ENCODE data around the gene MLLT3.
"Not testable (repeated sequence)": the region's sequence is repeated elsewhere in the genome, so short reads cannot be mapped to it uniquely, and the experiment has no call there.

The MLLT3 gene

DNA sequence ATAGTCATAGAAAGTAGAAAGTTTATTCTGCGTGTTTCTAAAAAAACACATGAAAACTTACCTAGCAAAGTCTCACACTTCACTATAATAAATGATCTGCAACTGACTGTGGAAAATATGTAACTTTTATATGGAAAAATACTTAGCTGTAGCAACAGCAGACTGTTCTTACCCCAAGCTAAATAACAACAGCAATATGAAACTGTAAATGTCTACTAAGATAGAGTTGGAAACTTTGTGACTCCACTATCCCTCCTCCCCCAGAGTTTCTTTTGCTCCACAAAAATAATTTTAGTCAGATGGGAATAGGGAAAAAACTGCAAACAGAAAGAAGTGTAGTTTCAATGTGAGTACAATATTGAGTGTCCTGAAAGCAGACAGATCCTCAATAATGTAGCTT is 21.0 kb downstream of the MLLT3 start:
- H3K27ac ChIP-seq: no peak overlapping the region
- DNase-seq (ENCODE audit: low read depth, low spot score): no peak

DNA sequence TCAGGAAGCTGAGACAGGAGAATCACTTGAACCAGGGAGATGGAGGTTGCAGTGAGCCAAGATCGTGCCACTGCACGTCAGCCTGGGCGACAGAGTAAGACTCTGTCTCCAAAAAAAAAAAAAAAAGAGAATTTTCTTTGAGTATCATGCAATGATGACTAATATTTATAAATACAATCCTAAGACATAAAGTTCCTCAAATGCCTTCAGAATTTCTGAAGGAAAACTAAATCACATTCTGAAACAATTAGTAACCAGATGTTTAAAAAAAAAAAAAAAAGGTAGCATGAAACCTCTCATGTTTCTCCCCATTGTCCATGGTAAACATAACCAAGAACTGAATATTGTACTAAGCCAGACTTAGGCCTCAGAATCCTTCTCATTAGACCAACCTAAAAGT is 23.1 kb downstream of the MLLT3 start:
- H3K27ac ChIP-seq: peak overlapping the region; percentile 36
- no peak for DNase-seq (ENCODE audit: low read depth, low spot score)

DNA sequence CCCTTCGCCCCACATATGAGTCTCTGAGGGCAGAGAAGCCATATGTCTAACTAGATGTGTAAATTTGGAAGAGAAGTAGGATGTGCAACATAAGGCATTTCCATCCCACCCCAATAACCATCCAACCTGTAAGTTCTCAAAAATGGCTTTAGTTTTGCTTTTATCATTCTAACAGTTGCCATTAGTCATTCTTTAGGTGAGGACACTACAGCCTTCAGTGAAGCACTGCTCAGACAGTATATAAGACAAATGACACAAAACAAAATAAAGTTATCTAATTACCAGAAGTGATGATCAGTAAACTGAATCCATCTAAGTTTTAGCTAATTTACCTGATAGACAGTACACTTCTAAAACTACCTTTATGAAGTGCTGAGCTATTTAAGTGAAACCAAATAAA is 23.9 kb downstream of the MLLT3 start:
- DNase-seq (ENCODE audit: low read depth, low spot score): no peak
- no peak overlapping the region for H3K27ac ChIP-seq

DNA sequence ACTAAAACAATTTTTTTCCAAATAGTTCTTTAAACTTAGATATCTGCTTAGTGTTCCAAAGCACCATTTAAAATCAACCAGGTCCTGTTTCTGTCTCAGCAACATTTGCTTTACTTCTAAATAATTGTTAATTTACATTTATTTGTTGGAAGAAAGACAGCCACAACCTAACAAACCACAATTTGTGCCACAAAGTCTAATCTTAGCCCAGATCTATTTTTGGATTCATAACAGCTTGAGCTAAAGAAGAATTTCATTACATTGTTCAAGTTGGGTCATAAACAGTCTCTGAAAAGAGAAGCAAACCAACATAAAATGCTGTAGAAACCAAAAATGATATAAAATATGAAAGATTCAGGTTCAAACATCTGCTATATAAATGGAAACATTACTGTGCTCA is 24.4 kb downstream of the MLLT3 start:
- no peak for DNase-seq (ENCODE audit: low read depth, low spot score)
- no peak overlapping the region for H3K27ac ChIP-seq

DNA sequence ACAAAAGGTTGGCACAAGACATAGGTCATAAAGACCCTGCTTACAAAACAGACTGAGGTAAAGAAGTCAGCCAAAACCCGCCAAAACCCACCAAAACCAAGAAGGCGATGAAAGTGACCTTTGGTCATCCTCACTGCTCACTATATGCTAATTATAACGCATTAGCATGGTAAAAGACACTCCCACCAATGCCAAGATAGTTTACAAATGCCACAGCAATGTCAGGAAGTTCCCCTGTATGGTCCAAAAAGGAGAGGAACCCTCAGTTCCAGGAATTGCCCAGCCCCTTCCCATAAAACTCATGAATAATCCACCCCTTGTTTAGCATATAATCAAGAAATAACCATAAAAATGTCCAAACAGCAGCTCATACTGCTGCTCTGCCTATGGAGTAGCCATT is 27.7 kb downstream of the MLLT3 start:
- no peak overlapping the region for H3K27ac ChIP-seq
- no peak for DNase-seq (ENCODE audit: low read depth, low spot score)

DNA sequence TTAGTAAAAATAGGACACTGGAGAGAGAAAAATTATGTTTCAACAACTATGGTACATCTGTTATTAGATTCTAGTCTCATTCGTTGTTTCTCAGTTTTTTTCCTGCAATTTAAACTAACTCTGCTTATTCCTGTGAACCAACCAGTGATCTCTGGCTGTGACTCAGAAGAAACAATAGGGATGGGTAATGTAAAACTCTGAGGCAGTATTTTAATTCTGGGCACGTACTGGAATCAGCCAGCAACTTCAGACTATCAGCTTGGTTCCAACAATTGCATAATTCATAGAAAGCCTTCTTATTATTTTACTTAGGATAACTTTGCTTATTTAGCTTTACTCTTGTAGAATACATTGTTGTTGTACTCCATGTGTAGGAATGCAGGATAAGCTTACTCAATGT is 28.8 kb downstream of the MLLT3 start:
- DNase-seq (ENCODE audit: low read depth, low spot score): no peak
- peak overlapping the region; percentile 18 for H3K27ac ChIP-seq

DNA sequence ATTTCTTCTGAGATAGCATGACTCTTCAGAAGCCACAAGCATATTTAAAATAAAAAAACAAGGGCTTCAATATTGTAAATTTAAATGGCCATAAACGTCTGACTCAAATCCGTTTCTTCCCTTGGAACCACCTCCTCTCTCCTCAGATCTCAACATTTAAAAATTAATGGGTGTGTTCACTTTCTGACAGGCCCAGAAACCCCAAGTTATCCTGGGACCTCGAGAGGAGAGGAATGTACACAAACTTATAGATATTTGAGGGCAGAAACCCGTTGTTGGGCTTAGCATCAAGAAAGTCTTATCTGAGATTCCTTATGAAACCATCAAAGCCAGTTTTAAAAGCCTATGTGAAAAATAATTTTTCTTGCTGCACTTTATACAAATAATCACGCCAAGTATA is 29.2 kb downstream of the MLLT3 start:
- peak overlapping the region; percentile 18 for H3K27ac ChIP-seq
- DNase-seq (ENCODE audit: low read depth, low spot score): no peak

DNA sequence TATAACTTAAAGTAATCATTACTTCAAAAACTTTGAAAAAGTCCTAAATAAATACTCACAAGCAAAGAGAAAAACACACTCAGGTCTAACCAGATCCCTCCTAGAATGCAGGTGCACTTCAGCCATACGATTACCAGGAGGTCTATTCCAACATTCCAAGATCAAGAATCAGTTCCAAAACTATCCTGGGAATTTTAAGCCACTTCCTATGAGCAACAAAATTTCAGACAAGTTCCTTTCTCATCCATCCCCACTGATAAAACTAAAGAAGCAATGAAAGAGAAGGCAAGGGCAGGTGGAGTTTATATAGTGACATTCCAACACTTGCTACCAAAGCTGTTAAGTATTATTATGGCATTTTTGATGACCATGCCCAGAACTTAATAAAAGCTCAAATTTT is 29.6 kb downstream of the MLLT3 start:
- peak overlapping the region; percentile 18 for H3K27ac ChIP-seq
- DNase-seq (ENCODE audit: low read depth, low spot score): no peak

DNA sequence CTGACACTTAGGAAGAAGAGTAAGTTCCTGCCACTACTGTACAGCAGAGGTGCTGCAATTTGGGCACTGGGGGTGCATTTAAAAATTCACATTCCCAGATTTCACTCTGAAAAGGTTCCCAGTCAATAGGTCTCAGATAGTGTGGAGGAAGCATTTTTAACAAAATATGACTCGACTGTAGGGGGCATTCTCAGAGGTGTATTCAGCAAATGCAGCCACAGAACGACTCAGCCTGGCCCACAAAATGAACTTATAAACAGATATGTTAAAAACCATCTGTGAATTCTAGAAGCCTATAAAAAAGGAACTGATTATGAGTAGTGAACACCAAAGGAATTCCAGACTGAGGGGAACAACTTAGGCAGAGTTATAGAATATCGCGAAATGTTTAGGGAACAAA is 31.1 kb downstream of the MLLT3 start:
- no peak overlapping the region for H3K27ac ChIP-seq
- DNase-seq (ENCODE audit: low read depth, low spot score): no peak

DNA sequence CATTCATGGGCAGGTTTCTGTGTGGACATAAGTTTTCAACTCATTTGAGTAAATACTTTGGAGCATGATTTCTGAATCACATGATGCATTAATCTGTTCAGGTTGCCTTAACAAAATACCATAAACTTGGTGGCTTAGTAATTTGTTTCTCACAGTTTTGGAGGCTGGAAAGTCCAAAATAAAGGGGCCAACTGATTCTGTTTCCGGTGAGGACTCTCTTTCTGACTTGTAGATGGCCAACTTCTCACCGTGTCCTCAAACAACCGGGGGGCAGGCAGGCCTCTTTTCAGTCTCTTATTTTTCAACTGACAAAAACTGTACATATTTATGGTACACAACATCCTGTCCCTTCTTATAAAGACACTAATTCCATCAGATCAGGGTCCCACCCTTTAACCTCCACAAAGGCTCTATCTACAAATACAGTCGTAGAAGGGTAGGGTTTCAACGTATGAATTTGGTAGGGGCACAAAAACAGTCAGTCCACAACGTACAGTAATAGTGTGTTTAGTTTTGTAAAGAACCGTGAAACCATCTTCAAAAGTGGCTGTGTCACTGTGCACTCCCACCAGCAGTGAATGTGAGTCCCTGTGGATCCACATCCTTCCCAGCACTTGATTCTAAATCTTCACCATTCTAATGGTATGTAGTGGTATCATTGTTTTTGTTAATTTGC is 37.2 kb downstream of the MLLT3 start:
- H3K27ac ChIP-seq: no peak overlapping the region
- DNase-seq (ENCODE audit: low read depth, low spot score): no peak

DNA sequence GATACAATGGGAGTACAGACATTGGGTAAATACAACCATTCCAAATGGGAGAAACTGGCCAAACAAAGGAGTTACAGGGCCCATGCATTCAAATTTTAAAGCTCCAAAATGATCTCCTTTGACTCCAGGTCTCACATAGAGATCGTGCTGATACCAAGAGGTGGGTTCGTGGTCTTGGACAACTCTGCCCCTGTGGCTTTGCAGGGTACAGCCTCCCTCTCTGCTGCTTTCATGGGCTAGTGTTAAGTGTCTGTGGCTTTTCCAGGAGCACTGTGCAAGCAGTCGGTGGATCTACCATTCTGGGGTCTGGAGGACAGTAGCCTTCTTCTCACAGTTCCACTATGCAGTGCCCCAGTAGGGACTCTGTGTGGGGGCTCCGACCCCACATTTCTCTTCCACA is 39.2 kb downstream of the MLLT3 start:
- not testable (repeated sequence) for DNase-seq (ENCODE audit: low read depth, low spot score); H3K27ac ChIP-seq

DNA sequence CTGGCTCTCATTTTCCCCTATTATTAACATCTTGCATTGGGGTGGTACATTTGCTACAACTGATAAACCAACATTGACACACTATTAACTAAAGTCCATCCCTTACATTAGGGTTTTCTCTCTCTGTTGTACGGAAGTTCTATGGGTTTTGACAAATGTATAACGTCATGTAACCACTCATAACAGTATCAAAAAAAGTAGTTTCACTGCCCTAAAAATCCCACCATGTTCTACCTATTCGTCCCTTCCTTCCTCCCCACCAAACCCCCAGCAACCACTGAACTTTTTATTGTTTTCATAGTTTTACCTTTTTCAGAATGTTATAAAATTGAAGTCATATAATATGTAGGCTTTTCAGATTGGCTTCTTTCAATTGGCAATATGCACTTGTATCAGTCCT is 40.1 kb downstream of the MLLT3 start:
- H3K27ac ChIP-seq: no peak overlapping the region
- DNase-seq (ENCODE audit: low read depth, low spot score): no peak

DNA sequence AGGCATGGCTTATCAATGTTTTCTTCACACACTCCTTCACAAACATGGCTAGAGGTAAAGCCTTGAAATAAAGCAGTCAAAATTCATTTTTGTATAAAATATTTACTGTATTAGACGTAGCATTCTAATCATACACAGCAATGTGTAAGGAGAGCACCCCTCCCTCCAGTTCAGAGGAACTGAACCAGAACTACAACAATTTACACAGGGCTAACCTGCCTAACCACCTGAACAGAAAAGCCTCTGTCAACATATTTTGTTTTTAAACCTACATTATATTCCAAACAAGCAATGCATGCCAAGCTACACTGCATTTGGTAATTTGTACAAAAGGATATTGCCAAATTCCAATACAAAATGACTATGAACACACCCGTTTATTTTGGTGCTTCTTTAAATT is 41.6 kb downstream of the MLLT3 start:
- no peak for DNase-seq (ENCODE audit: low read depth, low spot score)
- peak overlapping the region; percentile 52 for H3K27ac ChIP-seq

DNA sequence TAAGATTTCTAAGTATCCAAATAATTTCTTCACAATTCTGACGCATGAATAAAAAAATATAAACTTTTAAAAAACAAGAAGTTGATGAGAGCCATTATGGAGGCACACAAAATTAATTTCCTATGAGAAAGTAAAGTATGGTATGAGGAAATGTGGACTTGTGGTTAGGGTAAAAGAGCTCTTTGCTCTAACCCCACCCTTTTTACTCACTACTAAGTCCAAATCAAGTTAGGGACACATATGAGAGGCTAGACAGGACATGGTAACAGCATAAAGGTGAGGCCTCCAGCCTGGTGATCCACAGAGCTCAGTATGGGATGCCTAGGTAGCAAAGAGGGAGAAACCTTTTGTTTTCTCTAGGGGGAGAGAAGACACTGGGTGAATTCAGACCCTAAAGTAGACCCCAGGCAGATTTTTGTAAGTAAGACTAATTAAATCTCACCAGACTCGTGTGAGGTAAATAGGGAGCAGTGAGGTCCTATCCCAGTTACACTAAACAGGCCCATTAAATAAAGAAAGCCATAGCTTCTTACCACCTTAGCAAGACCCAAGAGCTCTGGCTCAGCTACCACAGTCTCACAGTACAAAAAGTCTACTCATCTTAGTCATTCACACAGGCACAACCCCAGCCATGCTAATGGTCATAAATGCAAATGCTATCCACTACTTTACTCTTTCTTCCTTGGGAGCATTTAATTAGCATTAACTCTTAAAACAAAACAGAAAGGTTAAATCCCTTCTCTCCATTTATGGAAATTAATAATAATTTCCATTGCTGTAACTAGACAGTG is 42.6 kb downstream of the MLLT3 start:
- peak overlapping the region; percentile 52 for H3K27ac ChIP-seq
- DNase-seq (ENCODE audit: low read depth, low spot score): peak; percentile 49

DNA sequence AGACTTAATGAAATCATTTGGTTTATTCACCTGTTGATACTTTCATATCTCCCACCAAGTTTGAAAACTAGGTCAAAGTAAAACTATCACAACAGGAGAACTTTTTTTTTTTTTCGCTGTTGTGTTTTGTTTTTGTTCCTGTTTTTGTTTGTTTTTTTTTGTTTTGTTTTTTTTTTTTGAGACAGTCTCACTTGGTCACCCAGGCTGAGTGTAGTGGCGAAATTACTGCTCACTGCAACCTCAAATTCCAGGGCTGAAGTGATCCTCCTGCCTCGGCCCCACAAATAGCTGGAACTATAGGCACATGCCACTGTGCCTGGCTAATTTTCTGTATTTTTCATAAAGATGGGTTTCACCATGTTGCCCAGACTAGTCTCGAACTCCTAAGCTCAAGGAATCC is 49.3 kb downstream of the MLLT3 start:
- no peak for DNase-seq (ENCODE audit: low read depth, low spot score)
- H3K27ac ChIP-seq: no peak overlapping the region

DNA sequence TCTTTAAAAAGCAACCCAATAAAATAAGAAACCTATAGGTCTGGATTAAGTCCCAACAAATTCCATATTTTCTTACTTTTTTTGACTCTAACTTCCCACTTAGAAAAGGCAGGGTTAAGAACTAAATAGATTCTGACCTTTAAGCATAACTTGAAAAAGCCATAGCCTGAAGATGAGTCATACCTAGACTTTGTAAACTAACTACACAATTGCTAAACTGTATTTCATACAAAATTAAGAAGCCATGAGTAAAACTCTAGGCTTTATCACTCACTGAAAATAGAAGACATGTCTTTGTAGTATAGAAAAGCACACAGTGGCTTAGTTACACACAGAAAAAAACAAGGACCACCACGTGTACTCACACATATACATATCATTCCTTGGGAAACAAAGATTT is 51.5 kb downstream of the MLLT3 start:
- peak overlapping the region; percentile 8 for H3K27ac ChIP-seq
- no peak for DNase-seq (ENCODE audit: low read depth, low spot score)

DNA sequence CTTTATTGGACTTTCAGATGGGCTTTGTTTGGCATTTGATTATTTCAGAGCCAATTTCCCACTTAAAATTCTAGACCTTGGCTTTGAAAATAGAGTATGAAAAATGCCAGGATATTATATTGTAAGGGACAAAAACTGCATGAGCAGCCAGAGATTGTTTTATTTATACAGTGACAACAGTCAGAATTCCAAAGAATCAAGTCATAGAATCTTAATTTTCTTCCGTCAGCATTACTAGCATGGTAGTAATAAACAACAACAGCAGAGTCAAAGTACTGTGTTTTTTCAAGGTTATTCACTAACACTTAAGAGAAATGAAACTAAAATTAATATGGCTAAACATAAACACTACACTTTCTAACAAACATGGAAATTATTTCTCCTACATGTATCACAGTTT is 52.2 kb downstream of the MLLT3 start:
- H3K27ac ChIP-seq: peak overlapping the region; percentile 8
- DNase-seq (ENCODE audit: low read depth, low spot score): no peak

DNA sequence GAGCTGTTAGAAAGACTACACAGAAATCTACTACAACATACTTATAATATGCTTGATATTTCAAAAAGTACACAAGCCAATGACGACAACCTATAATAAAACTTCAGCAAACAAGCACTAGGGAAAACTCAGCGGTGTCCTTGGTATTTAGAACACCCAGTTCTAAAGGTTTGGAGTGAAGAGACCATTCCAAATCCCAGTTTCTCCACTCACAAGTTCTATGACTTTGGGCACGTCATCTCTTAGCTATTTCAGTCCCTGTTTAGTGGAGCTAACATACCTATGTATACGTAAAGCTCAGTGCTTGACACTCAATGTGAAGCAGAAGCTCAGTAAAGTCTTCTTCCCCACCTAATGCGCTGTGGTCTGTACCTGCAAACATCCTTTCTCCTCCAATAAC is 52.8 kb downstream of the MLLT3 start:
- peak overlapping the region; percentile 8 for H3K27ac ChIP-seq
- no peak for DNase-seq (ENCODE audit: low read depth, low spot score)

DNA sequence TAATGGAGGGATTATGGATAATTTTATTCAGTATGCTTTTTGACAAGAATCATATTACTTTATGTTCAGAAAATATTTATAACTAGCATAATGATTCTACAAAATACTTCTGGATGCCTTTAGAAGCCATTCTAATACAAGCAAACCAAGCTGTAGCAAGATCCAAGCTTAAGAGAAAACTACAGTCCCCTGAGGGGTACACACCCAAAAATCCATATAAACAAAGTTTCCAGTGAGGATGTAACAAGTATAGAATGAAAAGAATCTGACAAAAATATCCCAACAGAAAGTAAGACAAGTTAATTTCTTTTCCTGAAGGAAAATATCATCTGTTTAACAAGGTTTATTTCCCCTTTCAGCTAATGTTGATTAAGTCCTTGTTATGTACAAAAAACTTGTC is 53.9 kb downstream of the MLLT3 start:
- DNase-seq (ENCODE audit: low read depth, low spot score): no peak
- H3K27ac ChIP-seq: no peak overlapping the region

DNA sequence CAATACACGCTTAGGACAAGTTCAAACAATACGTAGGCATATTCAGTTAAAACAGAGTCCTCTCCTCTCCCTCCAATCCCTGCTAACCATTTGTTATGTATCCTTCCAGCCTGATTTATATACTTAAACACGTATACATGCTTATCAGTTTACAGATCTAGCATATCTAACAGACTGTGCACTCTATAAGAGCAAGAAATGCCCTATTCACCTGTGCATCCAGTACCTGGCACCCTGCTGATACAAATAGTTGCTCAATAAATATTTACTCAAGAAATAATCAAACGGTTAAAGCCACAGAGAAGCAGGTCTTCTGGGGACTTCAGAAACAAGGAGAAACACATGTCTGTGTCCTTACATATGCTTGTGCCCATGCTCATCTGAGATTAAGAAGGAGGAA is 55.9 kb downstream of the MLLT3 start:
- H3K27ac ChIP-seq: no peak overlapping the region
- DNase-seq (ENCODE audit: low read depth, low spot score): no peak

DNA sequence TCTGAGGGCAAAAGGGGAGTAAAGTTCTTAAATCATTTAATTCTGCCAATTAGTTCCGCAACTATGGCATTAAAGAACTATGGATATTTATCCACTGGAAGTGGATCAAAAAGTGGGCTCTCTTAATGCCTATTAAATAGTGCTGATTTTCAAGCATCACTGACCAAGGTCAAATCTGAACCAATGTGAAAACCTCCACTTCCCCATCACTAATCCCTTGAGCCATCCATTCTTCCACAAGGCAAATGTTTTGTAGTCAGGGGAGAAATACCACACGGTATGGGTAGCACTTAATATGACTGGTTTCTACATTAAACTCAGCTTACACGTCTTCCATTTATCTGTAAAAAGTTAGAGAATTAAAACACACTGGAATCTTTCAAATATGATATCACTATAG is 57.6 kb downstream of the MLLT3 start:
- no peak for DNase-seq (ENCODE audit: low read depth, low spot score)
- H3K27ac ChIP-seq: no peak overlapping the region

DNA sequence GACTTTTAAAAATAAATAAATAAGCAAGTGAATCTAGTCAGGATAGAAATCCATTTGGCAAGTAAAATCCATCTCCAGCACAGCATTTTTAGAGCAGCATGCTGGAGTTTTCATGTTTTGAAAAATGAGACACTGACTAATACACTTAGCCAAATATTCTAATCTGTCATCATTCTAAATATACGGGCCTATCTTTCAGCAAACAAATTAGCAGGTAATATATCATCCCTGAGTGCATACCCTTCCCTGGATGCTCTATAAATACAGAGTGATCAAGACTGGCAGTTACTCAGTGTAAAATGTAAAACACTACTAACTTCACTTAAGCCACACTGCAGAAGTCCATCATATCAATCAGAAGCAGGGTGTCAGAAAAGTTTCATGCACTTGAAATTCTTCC is 58.4 kb downstream of the MLLT3 start:
- no peak for DNase-seq (ENCODE audit: low read depth, low spot score)
- H3K27ac ChIP-seq: no peak overlapping the region

Data from epithelial cell of prostate (primary cell).